HepG2 (cell line): Measurements from ENCODE around the gene AGRN. TPM values are rescaled to one million over a fixed set of nuclear protein-coding genes. Genes with fewer than 3 reads are reported as not detected.

Source experiments
- BORCS8-MEF2B ChIP-seq: sonication (generic); formaldehyde crosslinking; IDR thresholded peaks from 2 replicates; pipeline ENCODE4 v1.8.0; 2022; ENCODE audit warnings: mild to moderate bottlenecking, missing genetic modification reagents
- EHMT2 ChIP-seq: fragments of 200-600 bp; sonication (generic); IDR thresholded peaks from 2 replicates; pipeline ENCODE4 v1.7.0; 2017; ENCODE audit warnings: antibody characterized with exemption, low read depth, low read length, borderline replicate concordance
- GATAD1 ChIP-seq: IDR thresholded peaks from 2 replicates; pipeline ENCODE4 v1.6.1; 2016; ENCODE audit warnings: missing genetic modification reagents, missing compliant biosample characterization
- GPN1 ChIP-seq: sonication (generic); formaldehyde crosslinking; IDR thresholded peaks from 2 replicates; pipeline ENCODE4 v1.5.1; 2020; ENCODE audit warnings: missing genetic modification reagents, borderline replicate concordance
- HOXA9 ChIP-seq: sonication (generic); formaldehyde crosslinking; IDR thresholded peaks from 2 replicates; pipeline ENCODE4 v1.8.1; 2022; ENCODE audit warnings: missing genetic modification reagents, mild to moderate bottlenecking, moderate library complexity, borderline replicate concordance
- MAFG ChIP-seq: sonication (generic); formaldehyde crosslinking; IDR thresholded peaks from 2 replicates; pipeline ENCODE4 v1.5.1; 2020; ENCODE audit warnings: mild to moderate bottlenecking, missing genetic modification reagents
- MIXL1 ChIP-seq: IDR thresholded peaks from 2 replicates; pipeline ENCODE4 v1.6.1; 2016
- MZF1 ChIP-seq: sonication (generic); formaldehyde crosslinking; IDR thresholded peaks from 2 replicates; pipeline ENCODE4 v1.8.1; 2023; ENCODE audit warnings: mild to moderate bottlenecking, missing genetic modification reagents, borderline replicate concordance
- NFYC ChIP-seq: IDR thresholded peaks from 2 replicates; pipeline ENCODE4 v1.6.1; 2016; ENCODE audit warnings: missing genetic modification reagents, missing compliant biosample characterization
- PAX8 ChIP-seq: sonication (generic); formaldehyde crosslinking; IDR thresholded peaks from 2 replicates; pipeline ENCODE4 v1.8.0; 2022; ENCODE audit warnings: mild to moderate bottlenecking, missing genetic modification reagents, borderline replicate concordance
- SMAD1 ChIP-seq: sonication (generic); formaldehyde crosslinking; IDR thresholded peaks from 2 replicates; pipeline ENCODE4 v1.4.0; 2020; ENCODE audit warnings: missing genetic modification reagents, low read depth, mild to moderate bottlenecking, borderline replicate concordance
- SNAI1 ChIP-seq: sonication (generic); formaldehyde crosslinking; IDR thresholded peaks from 2 replicates; pipeline ENCODE4 v1.5.0; 2020; ENCODE audit warnings: mild to moderate bottlenecking, missing genetic modification reagents, borderline replicate concordance
- TCF7 ChIP-seq: sonication (generic); IDR thresholded peaks from 2 replicates; pipeline ENCODE4 v1.6.1; 2016; ENCODE audit warnings: antibody characterized with exemption, low read depth
- ZFAT ChIP-seq: sonication (generic); formaldehyde crosslinking; conservative IDR thresholded peaks from 2 replicates; pipeline ENCODE4 v1.8.1; 2023; ENCODE audit warnings: missing genetic modification reagents, inconsistent platforms
- ZFP36 ChIP-seq: fragments of 150-350 bp; IDR thresholded peaks from 2 replicates; pipeline ENCODE4 v1.6.1; 2018; ENCODE audit warnings: borderline replicate concordance, low read length, low read depth; ENCODE audit not compliant: partially characterized antibody
- ZNF317 ChIP-seq: sonication (generic); formaldehyde crosslinking; IDR thresholded peaks from 2 replicates; pipeline ENCODE4 v1.5.0; 2020; ENCODE audit warnings: mild to moderate bottlenecking, missing genetic modification reagents
- ZNF432 ChIP-seq: sonication (generic); formaldehyde crosslinking; IDR thresholded peaks from 2 replicates; pipeline ENCODE4 v1.5.0; 2020; ENCODE audit warnings: missing genetic modification reagents, mild to moderate bottlenecking, borderline replicate concordance
- ZNF530 ChIP-seq: sonication (generic); formaldehyde crosslinking; IDR thresholded peaks from 2 replicates; pipeline ENCODE4 v1.5.0; 2020; ENCODE audit warnings: low read depth, mild to moderate bottlenecking, missing genetic modification reagents
- ZNF776 ChIP-seq: sonication (generic); formaldehyde crosslinking; IDR thresholded peaks from 2 replicates; pipeline ENCODE4 v1.4.0; 2020; ENCODE audit warnings: mild to moderate bottlenecking, missing genetic modification reagents
- ZNF780A ChIP-seq: sonication (generic); formaldehyde crosslinking; IDR thresholded peaks from 2 replicates; pipeline ENCODE4 v1.8.0; 2022; ENCODE audit warnings: mild to moderate bottlenecking, missing genetic modification reagents, moderate library complexity
- polyA plus RNA-seq, 8 experiments: library from polyadenylated mRNA; depleted of rRNA in 3 of 8; stranded (reverse) in 7 of 8; unstranded in 1 of 8; fragments of >200 nt; fragmentation: Illumina TruSeq in 4 of 8; extraction: Trizol in 4 of 8; gene quantifications; 2 replicates each; pipeline versions ENCODE4 v1.2.1 to v1.2.3, GENCODE V29; 2011 to 2016; ENCODE audit warnings: low read depth in 4 of 8, missing spikeins in 1 of 8, mixed read lengths in 1 of 8; ENCODE audit not compliant: insufficient read depth in 1 of 8
- total RNA-seq, 5 experiments: library from RNA; depleted of rRNA; stranded (reverse); fragments of >200 nt; fragmentation: Illumina TruSeq; extraction: Trizol; gene quantifications; 2 replicates each; pipeline ENCODE4 v1.2.3, GENCODE V29; 2016; ENCODE audit warnings: low read depth in 1 of 5
- TF ChIP-seq, protein P1 (sequence below): sonication (generic); formaldehyde crosslinking; IDR thresholded peaks from 2 replicates; pipeline ENCODE4 v1.5.1; 2020; ENCODE audit warnings: missing genetic modification reagents, mild to moderate bottlenecking, borderline replicate concordance
- TF ChIP-seq, protein P2 (sequence below): sonication (generic); formaldehyde crosslinking; IDR thresholded peaks from 2 replicates; pipeline ENCODE4 v1.8.1; 2023; ENCODE audit warnings: mild to moderate bottlenecking, missing genetic modification reagents
- TF ChIP-seq, protein P3 (sequence below): sonication (generic); formaldehyde crosslinking; IDR thresholded peaks from 2 replicates; pipeline ENCODE4 v1.8.0; 2022; ENCODE audit warnings: mild to moderate bottlenecking, missing genetic modification reagents, moderate library complexity
- TF ChIP-seq, protein P4 (sequence below): sonication (generic); formaldehyde crosslinking; conservative IDR thresholded peaks from 2 replicates; pipeline ENCODE4 v1.4.0; 2020; ENCODE audit warnings: missing genetic modification reagents

The AGRN gene
- total and polyA plus RNA-seq, 2 of the 13 experiments (the other 11 are each of a cell fraction or from before 2014, with no cell fraction given): 29.8 to 65.2 TPM

DNA sequence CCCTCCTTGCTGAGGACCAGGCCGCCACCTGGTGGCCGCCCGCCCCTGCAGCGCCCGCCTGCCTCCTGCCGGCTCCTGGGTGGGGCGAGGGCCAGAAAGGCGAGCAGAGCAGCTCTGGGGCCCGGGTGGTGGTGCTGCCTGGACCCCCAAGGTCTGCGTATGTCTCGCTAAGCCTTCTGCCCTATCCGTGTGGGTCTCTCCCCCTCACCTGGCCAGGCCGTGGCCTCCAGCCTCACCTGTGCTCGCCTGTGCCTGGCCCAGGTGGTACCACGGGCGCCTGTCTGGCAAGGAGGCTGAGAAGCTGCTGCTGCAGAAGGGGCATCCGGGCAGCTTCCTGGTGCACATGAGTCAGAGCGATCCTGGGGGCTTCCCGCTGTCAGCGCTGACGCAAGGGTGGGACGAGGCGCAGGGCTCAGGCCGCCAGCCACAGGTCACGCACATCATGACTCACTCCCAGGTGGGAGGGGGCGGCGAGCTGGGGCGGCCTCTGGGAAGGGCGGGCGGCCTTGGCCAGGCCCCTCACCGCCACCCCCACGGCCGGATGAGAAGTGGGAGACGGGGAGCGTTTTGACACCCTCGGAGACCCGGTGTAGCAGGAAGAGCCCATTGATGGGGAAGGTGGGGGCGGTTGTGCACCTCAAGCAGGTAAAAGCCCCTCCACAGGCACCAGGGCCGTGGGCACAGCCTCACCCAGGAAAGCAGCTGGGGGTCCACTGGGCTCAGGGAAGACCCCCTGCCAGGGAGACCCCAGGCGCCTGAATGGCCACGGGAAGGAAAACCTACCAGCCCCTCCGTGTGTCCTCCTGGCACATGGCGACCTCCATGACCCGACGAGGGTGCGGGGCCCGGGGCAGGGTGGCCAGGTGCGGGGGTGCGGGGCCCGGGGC is 44.3 kb downstream of the AGRN start (continued):
- TF ChIP-seq SNAI1 (no peak), NFYC (CRISPR knock-in tag) (no peak), ZNF776 (no peak; the same call in 1 of the 2 replicates), GATAD1 (CRISPR knock-in tag) (peak; percentile 42), TCF7 (no peak), EHMT2 (no peak), GPN1 (CRISPR knock-in tag) (no peak), SMAD1 (CRISPR knock-in tag) (no peak; the same call in 1 of the 2 replicates), ZFP36 (no peak), ZNF530 (CRISPR knock-in tag) (no peak), MZF1 (CRISPR knock-in tag) (no peak), ZFAT (CRISPR knock-in tag) (no peak), HOXA9 (CRISPR knock-in tag) (no peak), ZNF780A (no peak), BORCS8-MEF2B (CRISPR knock-in tag) (no peak), MAFG (CRISPR knock-in tag) (no peak), MIXL1 (CRISPR knock-in tag) (no peak), PAX8 (0 out of 2 replicates have a peak, but pooled peaks have one; percentile 55), ZNF317 (CRISPR knock-in tag) (peak; percentile 16), ZNF432 (no peak)
- TF ChIP-seq, protein P1, sequence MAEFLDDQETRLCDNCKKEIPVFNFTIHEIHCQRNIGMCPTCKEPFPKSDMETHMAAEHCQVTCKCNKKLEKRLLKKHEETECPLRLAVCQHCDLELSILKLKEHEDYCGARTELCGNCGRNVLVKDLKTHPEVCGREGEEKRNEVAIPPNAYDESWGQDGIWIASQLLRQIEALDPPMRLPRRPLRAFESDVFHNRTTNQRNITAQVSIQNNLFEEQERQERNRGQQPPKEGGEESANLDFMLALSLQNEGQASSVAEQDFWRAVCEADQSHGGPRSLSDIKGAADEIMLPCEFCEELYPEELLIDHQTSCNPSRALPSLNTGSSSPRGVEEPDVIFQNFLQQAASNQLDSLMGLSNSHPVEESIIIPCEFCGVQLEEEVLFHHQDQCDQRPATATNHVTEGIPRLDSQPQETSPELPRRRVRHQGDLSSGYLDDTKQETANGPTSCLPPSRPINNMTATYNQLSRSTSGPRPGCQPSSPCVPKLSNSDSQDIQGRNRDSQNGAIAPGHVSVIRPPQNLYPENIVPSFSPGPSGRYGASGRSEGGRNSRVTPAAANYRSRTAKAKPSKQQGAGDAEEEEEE (CRISPR knock-in tag): no peak
- TF ChIP-seq, protein P2, sequence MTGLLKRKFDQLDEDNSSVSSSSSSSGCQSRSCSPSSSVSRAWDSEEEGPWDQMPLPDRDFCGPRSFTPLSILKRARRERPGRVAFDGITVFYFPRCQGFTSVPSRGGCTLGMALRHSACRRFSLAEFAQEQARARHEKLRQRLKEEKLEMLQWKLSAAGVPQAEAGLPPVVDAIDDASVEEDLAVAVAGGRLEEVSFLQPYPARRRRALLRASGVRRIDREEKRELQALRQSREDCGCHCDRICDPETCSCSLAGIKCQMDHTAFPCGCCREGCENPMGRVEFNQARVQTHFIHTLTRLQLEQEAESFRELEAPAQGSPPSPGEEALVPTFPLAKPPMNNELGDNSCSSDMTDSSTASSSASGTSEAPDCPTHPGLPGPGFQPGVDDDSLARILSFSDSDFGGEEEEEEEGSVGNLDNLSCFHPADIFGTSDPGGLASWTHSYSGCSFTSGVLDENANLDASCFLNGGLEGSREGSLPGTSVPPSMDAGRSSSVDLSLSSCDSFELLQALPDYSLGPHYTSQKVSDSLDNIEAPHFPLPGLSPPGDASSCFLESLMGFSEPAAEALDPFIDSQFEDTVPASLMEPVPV (CRISPR knock-in tag): peak; percentile 68; the same call in 1 of the 2 replicates
- TF ChIP-seq, protein P3, sequence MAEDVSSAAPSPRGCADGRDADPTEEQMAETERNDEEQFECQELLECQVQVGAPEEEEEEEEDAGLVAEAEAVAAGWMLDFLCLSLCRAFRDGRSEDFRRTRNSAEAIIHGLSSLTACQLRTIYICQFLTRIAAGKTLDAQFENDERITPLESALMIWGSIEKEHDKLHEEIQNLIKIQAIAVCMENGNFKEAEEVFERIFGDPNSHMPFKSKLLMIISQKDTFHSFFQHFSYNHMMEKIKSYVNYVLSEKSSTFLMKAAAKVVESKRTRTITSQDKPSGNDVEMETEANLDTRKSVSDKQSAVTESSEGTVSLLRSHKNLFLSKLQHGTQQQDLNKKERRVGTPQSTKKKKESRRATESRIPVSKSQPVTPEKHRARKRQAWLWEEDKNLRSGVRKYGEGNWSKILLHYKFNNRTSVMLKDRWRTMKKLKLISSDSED: no peak
- TF ChIP-seq, protein P4, sequence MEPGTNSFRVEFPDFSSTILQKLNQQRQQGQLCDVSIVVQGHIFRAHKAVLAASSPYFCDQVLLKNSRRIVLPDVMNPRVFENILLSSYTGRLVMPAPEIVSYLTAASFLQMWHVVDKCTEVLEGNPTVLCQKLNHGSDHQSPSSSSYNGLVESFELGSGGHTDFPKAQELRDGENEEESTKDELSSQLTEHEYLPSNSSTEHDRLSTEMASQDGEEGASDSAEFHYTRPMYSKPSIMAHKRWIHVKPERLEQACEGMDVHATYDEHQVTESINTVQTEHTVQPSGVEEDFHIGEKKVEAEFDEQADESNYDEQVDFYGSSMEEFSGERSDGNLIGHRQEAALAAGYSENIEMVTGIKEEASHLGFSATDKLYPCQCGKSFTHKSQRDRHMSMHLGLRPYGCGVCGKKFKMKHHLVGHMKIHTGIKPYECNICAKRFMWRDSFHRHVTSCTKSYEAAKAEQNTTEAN (CRISPR knock-in tag): no peak
